HG03439 (cell line): ENCODE measurements around the gene ZFP82.

Source experiments
- ATAC-seq: cut with Tn5 transposase; IDR thresholded peaks from one replicate; pipeline ENCODE4 v1.9.1; 2021; ENCODE audit warnings: mild to moderate bottlenecking, moderate library complexity; ENCODE audit not compliant: unreplicated experiment

The ZFP82 gene

DNA sequence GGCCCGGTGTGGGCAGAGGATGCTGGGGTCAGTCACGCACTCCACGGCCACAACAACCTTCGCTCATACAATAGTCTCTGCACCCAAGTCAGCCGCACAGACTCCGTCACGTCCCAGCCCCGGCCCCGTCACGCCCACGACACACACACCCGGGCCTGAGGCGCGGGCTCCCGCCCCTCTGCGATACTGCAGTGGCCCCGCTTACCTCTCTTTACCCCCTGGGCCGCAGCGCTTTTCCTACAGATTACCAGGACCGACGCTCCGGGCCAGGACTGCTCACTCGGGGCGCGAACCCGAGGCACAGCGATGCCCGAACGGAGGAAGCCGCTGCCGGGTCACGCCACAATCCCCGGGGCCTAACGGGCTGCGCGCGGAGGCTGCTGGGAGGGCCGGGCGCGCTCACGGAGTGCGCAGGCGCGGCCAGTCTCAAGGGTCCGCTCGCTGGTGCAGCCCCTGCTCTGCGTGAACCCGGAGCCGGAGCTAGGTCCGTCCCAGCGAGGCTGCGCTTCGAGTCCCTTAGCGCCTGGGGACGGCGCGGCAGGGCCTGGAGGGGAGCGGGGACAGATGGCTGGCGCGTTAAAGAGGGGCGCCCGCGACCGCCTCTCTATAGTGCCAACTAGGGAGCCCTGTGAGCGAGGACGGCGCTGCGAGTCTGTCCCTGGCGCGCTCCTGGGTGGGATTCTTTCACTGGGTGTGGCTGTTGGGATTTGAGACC lies at the start of gene ZFP82:
ZFP82 (minus strand) TSS at position 358 of the 715 bp plus-strand sequence. CDS start 8,855 bp downstream, outside the sequence.
- peak; percentile 91 for ATAC-seq

DNA sequence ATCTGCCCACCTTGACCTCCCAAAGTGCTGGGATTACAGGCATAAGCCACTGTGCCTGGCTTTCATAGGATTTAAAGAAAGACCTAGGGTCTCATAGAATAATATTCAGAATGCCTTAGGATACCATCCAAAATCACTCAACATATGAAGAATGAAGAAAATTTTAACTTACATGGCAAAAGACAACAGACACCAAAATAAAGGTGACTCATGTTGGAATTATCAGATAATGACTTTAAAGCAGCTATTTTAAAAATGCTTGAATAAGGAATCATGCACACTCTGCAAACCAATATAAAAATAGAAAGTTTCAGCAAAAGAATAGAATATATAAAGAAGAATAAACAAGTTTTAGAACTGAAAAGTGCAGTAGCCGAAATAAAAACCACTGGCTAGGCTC lies 41.6 kb upstream of the ZFP82 start:
- ATAC-seq, result no peak

DNA sequence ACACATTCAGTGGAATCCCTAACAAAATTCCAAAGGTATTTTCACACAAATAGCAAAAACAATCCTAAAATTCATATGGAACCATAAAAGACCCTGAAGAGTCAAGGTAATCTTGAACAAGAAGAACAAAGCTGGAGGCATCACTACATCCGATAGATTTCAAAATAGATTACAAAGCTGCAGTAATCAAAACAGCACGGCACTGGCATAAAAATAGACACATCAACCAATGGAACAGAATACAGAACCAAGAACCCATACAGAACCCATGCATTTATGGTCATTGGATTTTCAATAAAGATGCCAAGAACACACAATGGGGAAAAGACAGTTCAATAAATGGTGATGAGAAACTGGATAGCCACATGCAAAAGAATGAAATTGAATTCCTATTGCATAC lies 38.4 kb upstream of the ZFP82 start:
- ATAC-seq, result no peak

DNA sequence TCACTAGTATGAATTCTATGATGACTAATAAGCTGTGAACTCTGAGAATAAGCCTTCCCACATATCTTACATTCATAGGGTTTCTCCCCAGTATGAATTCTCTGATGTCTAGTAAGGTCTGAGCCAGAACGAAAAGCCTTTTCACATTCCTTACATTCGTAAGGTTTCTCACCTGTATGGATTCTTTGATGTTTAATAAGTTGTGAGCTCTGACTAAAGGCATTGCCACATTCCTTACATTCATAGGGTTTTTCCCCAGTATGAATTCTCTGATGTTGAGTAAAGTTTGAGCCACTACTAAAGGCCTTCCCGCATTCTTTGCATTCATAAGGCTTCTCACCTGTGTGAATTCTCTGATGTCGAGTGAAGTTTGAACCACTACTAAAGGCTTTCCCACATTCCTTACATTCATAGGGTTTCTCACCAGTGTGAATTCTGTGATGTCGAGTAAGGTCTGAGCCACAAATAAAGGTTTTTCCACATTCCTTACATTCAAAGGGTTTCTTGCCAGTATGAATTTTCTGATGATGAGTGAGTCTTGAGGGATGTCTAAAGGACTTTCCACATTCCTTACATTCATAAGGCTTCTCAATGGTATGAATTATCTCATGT lies 30.7 kb upstream of the ZFP82 start:
- no peak for ATAC-seq

DNA sequence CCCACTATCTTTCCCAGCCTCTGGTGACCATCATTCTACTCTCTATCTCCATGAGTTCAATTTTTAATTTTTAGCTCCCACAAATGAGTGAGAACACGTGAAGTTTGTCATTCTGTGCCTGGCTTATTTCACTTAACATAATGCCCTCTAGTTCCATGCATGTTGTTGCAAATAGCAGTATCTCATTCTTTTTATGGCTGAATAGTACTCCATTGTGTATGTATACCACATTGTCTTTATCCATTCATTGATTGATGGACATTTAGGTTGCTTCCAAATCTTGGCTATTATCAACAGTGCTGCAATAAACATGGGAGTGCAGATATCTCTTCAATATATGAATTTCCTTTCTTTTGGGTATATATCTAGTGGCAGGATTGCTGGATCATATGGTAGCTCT lies 22.9 kb upstream of the ZFP82 start:
- no peak for ATAC-seq

DNA sequence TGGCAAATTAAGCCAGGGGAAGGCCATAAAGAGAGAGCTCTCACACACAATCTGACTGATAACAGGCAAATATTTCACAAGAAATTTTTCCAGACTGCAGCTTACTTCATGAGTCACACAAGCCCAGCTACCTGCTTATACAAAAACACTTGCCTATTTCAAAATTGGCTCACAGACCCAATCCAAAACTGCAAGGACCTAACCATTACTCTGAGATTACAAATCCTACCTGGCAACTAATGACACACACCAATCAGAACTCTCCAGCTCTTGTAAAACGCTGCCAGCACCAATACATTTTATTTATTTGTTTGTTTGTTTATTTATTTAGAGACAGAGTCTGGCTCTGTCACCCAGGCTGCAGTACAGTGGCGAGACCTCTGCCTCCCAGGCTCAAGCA lies 18.1 kb upstream of the ZFP82 start:
- ATAC-seq, result no peak

DNA sequence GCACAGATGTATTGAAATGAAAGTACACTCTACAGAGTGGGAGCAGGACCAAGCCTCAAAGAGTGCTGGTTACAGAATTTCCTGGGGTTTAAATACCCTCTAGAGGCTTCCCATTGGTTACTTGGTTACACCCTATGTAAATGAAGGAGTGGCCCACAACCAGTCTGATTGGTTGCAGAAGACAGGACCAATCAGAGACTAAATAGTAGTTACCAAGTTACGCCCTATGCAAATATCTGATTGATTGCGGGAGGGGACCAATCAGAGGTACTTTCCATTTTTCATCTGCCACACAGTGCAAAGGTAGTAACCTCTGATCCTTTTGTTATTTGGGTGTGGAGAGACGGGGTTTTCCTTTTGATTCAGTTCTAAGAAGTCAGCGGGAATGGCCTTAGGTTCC lies 5.5 kb upstream of the ZFP82 start:
- ATAC-seq, result no peak

DNA sequence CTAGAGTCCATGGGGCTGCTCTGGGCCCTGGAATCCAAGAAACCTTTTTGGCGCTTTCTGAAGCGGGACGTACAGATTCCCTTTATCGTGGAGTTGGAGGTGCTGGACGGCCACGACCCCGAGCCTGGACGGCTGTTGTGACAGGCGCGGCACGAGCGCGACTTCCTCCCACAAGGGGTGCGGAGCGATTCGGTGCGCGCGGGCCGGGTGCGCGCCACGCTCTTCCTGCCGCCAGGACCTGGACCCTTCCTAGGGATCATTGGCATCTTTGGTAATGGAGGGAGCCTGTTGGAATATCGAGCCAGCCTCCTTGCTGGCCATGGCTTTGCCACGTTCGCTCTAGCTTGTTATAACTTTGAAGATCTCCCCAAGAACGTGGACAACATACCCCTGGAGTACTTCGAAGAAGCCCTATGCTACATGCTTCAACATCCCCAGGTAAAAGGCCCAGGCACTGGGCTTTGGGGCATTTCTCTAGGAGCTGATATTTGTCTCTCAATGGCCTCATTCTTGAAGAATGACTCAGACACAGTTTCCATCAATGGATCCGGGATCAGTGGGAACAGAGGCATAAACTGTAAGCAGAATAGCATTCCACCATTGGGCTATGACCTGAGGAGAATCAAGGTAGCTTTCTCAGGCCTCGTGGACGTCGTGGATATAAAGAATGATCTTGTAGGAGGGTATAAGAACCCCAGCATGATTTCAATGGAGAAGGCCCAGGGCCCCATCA lies 3.5 kb upstream of the ZFP82 start:
- no peak for ATAC-seq

DNA sequence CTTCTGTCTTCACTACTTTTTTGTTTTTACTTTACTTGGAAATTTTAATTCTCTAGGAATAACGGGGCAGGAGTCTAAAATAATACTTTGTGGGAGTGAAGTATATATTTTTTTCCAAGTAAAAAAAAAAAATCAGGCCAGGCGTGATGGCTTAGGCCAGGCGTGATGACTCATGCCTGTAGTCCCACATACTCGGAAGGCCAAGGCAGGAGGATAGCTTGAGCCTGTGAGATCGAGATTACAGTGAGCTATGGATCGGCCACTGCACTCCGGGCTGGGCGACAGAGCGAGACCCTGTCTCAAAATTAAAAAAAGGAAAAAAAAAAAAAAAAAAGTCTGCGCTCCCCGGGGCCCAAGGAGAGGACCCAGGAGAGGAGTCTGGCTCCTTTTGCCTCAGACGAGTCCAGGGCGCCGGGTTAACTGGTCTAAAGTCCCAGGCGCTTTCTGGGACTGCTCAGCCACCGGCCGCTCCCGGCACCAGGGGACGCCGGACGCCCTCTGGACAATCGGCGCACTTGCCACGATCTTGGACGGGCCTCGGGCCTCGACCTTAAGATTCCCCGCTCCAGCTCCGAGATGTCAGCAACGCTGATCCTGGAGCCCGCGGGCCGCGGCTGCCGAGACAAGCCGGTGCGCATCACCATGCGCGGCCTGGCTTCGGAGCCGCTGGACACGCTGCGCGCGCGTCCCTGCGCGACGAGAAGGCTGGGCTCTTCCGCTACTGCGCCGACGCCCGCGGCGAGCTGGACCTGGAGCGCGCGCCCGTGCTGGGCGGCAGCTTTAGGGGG lies 2.7 kb upstream of the ZFP82 start:
- ATAC-seq, result no peak

DNA sequence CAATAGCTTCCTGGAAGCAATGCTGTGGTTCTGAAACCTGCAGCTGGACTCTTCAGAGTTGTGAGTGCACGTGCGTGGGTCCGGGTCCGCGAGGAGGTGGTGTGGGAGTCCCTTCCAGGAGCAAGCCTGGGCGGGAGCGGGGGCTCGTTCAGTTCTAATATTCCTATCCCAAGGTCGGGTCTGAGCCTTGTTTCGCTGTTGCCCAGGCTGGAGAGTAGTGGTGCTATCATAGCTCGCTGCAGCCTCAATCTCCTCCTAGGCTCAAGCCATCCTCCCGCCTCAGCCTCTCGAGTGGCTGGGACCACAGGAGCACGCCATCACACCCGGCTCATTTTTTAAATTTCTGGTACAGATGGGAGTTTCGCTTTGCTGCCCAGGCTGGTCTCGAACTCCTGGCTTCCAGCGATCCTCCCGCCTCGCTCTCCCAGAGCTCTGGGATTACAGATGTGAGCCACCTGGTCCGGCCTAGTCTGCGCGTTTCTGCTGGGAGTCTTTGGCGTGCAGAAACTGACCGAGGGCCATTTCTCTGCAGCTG lies 625 bp downstream of the ZFP82 start:
- no peak for ATAC-seq

DNA sequence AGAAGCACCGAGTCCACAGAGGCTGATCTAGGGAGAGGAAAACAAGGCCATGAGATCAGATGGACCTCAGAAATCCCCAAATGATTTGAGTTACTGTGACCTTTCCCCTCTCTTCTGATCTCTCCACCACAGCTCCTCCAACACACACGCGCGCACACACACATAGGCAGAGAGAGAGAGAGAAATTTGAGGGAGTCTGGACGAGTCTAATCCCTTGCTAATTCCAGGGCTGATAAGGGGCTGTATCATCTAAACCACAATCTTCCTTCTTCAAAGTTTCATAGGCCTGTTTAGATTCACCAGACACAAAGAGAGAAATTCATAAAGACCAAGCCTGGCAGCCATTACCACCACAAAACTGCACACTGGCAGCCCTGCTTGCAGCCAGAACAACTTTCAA lies 8.6 kb downstream of the ZFP82 start:
- ATAC-seq, result no peak

DNA sequence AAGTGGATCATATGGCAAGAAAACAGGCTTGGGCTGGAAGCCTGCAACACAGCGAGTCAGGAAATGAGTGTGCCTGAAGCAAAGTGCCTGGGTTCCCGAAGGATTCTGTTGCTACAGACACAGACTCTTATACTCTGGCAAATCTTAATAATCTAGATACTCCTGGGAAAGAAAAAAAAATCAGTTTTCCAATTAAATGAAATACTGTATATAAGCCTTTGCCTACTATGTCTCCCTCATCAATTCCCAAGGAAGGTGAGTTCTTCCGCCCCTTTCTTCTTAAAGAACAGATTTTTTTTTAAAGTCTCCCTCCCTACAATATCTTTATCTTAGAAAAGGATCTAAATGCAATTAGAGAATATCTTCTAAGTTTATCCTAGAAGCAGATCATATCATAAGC lies 10.3 kb downstream of the ZFP82 start:
- no peak for ATAC-seq

DNA sequence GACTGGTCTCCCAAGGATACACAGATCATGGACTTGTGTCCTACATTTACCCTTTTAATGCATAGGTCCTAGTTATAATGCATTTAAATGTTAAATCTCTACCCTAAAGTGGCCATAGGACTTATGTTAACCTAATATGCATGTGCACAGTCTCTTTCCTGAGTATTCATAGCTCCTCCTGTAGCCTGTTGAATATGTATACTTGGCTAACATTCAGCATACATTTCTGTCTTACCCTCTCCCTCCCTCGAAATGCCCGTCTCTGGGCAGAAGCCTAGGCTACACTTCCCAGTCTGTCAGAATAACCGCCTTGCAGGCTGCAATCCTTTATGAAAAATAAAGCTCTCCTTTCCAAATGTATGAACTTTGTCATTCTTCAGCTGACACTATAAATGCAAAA lies 13.9 kb downstream of the ZFP82 start:
- ATAC-seq, result no peak

DNA sequence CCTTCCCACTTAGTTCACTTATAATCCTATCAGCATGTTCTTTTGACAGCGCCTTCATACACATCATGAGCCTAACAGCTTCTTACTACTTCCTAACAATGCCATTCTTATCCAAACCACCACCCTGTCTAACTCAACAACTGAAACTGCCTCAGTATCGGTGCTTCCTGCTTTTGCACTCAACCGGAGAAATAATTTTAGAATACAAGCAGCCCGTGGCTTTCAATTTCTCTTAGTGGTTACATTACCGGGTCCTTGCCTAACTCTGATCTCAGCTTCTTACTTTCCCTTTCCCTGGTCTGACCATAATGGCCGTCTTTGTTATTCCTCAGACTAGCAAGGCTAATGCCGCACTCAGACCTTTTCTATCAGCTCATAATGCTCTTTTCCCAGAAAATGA lies 17.0 kb downstream of the ZFP82 start:
- ATAC-seq, result no peak

DNA sequence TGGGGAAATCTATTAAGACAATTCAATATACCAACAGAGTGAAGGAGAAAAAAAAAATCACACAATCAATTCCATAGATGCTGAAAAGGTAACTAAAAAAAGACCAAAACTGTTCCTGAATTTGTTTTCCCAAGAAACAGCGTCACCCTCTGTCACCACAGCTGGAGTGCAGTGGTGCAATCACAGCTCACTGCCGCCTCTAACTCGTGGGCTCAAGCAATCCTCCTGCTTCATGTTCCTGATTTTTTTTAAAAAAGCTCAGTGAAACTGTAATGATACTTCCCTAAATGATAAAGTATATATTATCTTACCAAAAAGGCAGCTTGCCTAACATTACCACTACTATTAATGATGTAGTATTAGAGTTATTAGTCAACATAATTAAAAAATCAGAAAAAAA lies 19.9 kb downstream of the ZFP82 start:
- ATAC-seq, result no peak

DNA sequence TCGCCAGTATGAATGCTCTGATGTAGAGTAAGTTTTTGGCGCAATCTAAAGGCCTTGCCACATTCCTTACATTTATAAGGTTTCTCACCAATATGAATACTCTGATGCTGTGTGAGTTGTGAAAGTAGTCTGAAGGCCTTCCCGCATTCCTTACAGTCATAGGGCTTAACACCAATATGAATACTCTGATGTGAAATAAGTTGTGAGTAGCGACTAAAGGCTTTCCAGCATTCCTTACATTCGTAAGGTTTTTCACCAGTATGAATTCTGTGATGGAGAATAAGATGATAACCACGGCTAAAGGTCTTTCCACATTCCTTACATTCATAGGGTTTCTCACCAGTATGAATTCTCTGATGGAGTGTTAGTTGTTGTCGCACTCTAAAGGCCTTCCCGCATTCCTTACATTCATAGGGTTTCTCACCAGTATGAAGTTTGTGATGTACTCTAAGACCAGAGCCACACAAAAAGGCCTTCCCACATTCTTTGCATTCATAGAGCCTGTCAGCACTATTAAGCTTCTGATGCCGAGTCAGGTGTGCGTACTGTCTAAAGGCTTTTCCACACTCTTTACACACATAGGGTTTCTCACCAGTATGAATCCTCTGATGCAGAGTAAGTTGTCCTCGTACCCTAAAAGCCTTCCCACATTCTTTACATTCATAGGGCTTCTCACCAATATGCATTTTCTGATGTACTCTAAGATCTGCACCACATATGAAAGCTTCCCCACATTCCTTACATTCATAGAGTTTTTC lies 25.3 kb downstream of the ZFP82 start:
- ATAC-seq, result no peak

DNA sequence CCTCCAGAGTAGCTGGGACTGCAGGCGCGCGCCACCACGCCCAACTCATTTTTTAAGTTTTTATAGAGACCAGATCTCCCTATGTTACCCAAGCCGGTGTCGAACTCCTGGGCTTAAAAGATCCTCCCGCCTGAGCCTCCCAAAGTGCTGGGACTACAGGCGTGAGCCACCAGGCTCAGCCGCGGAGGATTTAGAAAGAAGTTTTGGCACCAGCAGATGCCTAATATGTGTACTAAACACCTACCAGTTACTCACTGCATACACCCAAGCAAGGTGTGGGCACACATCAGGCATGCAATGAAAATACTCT lies 39.0 kb downstream of the ZFP82 start:
- ATAC-seq, result no peak

DNA sequence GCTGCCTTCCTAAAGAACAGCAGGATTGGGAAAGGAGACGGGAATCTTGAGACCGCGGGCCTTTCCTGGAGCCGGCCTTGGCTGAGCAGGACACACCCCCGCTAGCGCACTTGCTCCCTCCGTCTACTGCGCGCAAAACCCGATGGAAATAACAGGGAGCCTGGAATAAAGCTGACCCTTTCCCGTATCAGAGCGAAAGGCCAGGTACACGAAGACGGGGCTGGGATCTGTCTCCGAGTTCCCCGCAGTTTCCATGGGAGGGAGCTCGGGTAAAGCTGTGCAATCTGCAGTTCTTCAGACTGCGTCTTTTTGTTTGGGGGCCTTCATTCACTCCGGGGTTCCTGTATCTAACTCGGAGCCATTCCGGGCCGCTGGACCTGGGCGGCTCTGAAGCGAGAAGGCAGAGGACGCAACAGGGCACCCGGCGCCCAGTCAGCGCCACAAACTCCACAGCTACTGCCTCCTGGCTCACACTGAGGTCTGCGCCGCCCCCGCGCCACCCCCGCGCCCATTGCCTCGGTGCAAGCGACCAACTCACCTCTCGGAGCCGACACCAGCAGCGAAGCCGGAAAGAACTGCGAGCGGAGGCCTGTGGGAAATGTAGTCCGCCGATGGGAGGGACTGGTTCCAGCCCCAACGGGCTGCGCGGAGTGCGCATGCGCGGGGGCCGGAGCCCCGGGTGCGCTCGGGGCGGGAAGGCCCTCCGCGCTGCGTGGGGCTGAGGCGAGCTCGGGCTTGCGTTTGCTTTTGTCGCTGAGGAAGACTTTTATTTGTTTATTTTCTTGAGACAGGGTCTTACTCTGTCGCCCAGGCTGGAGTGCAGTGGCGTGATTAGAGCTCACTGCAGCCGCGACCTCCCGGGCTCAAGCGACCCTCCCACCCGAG lies 39.6 kb downstream of the ZFP82 start, which contains the start of gene ZFP14:
ZFP14 (minus strand) TSS at position 577 of the 885 bp plus-strand sequence. CDS start 11,309 bp downstream, outside the sequence.
- ATAC-seq, result peak; percentile 95

DNA sequence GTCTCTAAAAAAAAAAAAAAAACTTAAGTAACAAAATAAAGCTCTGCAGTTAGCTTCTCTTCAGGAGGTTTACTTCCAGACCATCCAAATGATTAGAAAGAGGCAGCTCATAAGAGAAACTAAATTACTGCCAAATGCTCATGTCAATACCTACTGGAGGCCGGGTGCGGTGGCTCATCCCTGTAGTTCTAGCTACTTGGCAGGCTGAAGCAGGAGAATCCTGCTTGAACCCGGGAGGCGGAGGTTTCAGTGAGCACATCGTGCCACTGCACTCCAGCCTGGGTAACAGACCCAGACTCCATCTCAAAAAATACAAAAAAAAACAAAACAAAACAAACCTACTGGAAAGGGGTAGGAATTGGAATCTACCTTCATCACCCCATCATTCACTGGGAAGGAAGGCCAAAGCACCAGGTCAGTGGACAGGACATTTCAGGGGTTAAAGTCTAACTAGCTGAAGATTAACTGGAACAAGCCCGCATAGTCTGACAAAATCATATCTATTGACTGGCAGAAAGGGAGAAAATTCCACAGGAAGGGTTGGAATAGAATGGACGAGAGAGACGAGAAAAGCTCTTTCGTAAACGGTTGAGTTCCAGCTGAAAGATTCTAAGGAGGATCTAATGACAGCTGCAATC lies 40.8 kb downstream of the ZFP82 start:
- no peak for ATAC-seq
